Astrocyte (in vitro differentiated cells and primary cell): ENCODE measurements around the gene GPATCH8. TPM values are rescaled to one million over a fixed set of nuclear protein-coding genes. Genes with fewer than 3 reads are reported as not detected.

Source experiments
- DNase-seq: peaks from one replicate; pipeline ENCODE4 v3.0.0-alpha.2; 2010; ENCODE audit warnings: low read depth
- FAIRE-seq: peaks from 2 replicates; lab custom pipeline; 2011; peaks lifted over from hg19 to GRCh38; lab: Jason Lieb, UNC
- H2AFZ ChIP-seq: 2 replicates; pipeline ENCODE4 v1.6.0; 2012; ENCODE audit warnings: low read depth, low read length, inconsistent platforms
- H3K27ac ChIP-seq: 2 replicates; pipeline ENCODE4 v1.5.1; 2011; ENCODE audit warnings: low read depth, low read length, inconsistent platforms
- H3K27me3 ChIP-seq: 2 replicates; pipeline ENCODE4 v1.6.0; 2011; ENCODE audit warnings: low read length, inconsistent platforms; ENCODE audit not compliant: insufficient read depth
- H3K36me3 ChIP-seq: 2 replicates; pipeline ENCODE4 v1.5.1; 2011; ENCODE audit warnings: low read length, inconsistent platforms; ENCODE audit not compliant: insufficient read depth
- H3K4me1 ChIP-seq: 2 replicates; pipeline ENCODE4 v1.5.1; 2011; ENCODE audit warnings: low read length, inconsistent platforms; ENCODE audit not compliant: insufficient read depth
- H3K4me2 ChIP-seq: 2 replicates; pipeline ENCODE4 v1.6.0; 2012; ENCODE audit warnings: low read length, inconsistent platforms
- H3K4me3 ChIP-seq: 2 replicates; pipeline ENCODE4 v1.5.1; 2011; ENCODE audit warnings: low read depth, mild to moderate bottlenecking, low read length, inconsistent platforms; ENCODE audit not compliant: insufficient read depth
- H3K79me2 ChIP-seq: 2 replicates; pipeline ENCODE4 v1.6.0; 2012; ENCODE audit warnings: mild to moderate bottlenecking, low read length, inconsistent platforms; ENCODE audit not compliant: insufficient read depth
- H3K9ac ChIP-seq: 2 replicates; pipeline ENCODE4 v1.6.0; 2012; ENCODE audit warnings: mild to moderate bottlenecking, low read length, inconsistent platforms
- H3K9me3 ChIP-seq: 2 replicates; pipeline ENCODE4 v1.5.1; 2012; ENCODE audit warnings: low read depth, mild to moderate bottlenecking, low read length, inconsistent platforms; ENCODE audit not compliant: insufficient read depth
- H4K20me1 ChIP-seq: 2 replicates; pipeline ENCODE4 v1.6.0; 2012; ENCODE audit warnings: low read length, inconsistent platforms; ENCODE audit not compliant: insufficient read depth
- H3K27ac Mint-ChIP-seq: one replicate; pipeline ENCODE4 v1.8.0; 2021; ENCODE audit warnings: mild to moderate bottlenecking, mixed read lengths; ENCODE audit not compliant: unreplicated experiment
- H3K27me3 Mint-ChIP-seq: one replicate; pipeline ENCODE4 v1.8.0; 2021; ENCODE audit warnings: low read depth, mixed read lengths; ENCODE audit not compliant: unreplicated experiment
- H3K36me3 Mint-ChIP-seq: one replicate; pipeline ENCODE4 v1.8.0; 2021; ENCODE audit warnings: low read depth, mixed read lengths; ENCODE audit not compliant: unreplicated experiment
- H3K4me1 Mint-ChIP-seq: one replicate; pipeline ENCODE4 v1.8.0; 2021; ENCODE audit warnings: low read depth, mixed read lengths; ENCODE audit not compliant: unreplicated experiment
- H3K4me3 Mint-ChIP-seq: one replicate; pipeline ENCODE4 v1.8.0; 2021; ENCODE audit warnings: mild to moderate bottlenecking, moderate library complexity, mixed read lengths; ENCODE audit not compliant: unreplicated experiment
- H3K9me3 Mint-ChIP-seq: one replicate; pipeline ENCODE4 v1.8.0; 2021; ENCODE audit warnings: mild to moderate bottlenecking, mixed read lengths; ENCODE audit not compliant: unreplicated experiment
- EZH2 ChIP-seq: IDR thresholded peaks from 2 replicates; pipeline ENCODE4 v1.6.1; 2012; ENCODE audit warnings: mild to moderate bottlenecking, low read length, inconsistent platforms; ENCODE audit not compliant: insufficient read depth
- total RNA-seq: library from RNA; stranded (reverse); gene quantifications from 2 replicates; pipeline ENCODE4 v1.2.1, GENCODE V29; 2021
- TF ChIP-seq, protein P1 (sequence below): IDR thresholded peaks from 2 replicates; pipeline ENCODE4 v1.5.1; 2011; ENCODE audit warnings: low read depth, mild to moderate bottlenecking, inconsistent platforms, low read length, moderate library complexity; ENCODE audit not compliant: insufficient read depth

The GPATCH8 gene
- total RNA-seq, 1 donor from 2014 or later: 43.3 TPM

DNA sequence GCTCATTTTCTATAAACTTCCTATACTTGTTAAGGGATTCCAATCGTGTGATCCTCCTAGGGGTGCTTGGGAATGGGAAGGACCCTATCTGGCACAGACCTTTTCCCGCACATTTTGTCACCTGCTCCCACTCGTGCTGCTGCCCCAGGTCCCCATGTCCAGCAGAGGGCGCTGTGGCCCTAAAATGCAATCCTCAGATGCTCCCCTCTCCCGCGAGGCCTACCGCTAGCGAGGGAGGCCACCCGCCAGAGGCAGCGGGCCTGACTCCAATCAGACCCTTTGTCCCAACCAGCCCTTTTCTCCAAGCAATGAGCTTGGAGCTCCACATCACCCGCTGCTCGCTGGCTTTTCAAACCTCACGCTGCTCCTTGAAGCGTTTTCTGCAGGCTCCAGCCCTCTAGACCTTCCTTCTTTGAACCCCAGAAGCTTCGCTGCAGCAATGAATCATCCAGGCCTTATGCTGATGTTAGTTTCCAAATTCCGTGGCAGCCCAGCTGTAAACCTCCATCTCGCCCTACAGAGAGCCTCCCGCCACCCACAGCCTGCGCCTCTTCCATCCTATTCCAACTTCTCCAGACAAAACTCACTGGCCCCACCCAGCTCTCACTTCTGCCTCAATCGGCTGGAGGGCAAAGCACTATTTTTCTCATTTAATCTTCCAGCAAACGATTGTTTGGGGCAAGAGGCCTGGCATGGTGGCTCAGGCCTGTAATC lies 30.5 kb upstream of the GPATCH8 start:
- Histone ChIP-seq H3K9me3 (no peaks in the 10 kb centered on the region), H3K4me1 (peaks cover 20% of the 10 kb centered on the region), H3K27me3 (no peaks in the 10 kb centered on the region), H3K36me3 (no peaks in the 10 kb centered on the region), H4K20me1 (no peaks in the 10 kb centered on the region), H3K79me2 (no peaks in the 10 kb centered on the region), H3K9ac (peak overlapping the region; percentile 45), H3K4me2 (peak overlapping the region; percentile 73), H3K4me3 (peak overlapping the region; percentile 29), H3K27ac (peak overlapping the region; percentile 68), H2AFZ (peak overlapping the region; percentile 92)
- DNase-seq (peak; percentile 71), FAIRE-seq (no peak)
- Mint-ChIP-seq H3K36me3 (peaks cover 5% of the 10 kb centered on the region), H3K9me3 (no peaks in the 10 kb centered on the region), H3K4me1 (peaks cover 23% of the 10 kb centered on the region), H3K27me3 (no peaks in the 10 kb centered on the region), H3K4me3 (peak overlapping the region; percentile 54), H3K27ac (peak overlapping the region; percentile 78)
- TF ChIP-seq, protein P1, sequence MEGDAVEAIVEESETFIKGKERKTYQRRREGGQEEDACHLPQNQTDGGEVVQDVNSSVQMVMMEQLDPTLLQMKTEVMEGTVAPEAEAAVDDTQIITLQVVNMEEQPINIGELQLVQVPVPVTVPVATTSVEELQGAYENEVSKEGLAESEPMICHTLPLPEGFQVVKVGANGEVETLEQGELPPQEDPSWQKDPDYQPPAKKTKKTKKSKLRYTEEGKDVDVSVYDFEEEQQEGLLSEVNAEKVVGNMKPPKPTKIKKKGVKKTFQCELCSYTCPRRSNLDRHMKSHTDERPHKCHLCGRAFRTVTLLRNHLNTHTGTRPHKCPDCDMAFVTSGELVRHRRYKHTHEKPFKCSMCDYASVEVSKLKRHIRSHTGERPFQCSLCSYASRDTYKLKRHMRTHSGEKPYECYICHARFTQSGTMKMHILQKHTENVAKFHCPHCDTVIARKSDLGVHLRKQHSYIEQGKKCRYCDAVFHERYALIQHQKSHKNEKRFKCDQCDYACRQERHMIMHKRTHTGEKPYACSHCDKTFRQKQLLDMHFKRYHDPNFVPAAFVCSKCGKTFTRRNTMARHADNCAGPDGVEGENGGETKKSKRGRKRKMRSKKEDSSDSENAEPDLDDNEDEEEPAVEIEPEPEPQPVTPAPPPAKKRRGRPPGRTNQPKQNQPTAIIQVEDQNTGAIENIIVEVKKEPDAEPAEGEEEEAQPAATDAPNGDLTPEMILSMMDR: peak; percentile 92
- TF ChIP-seq EZH2: no peak

- no peak overlapping the region for H3K27ac ChIP-seq
- no peak for TF ChIP-seq EZH2
- TF ChIP-seq, protein P1: no peak
- DNase-seq (no peak), FAIRE-seq (no peak)
- no peaks in the 10 kb centered on the region for H3K27me3 ChIP-seq
- H4K20me1 ChIP-seq: no peaks in the 10 kb centered on the region
- H3K4me1 ChIP-seq: peaks cover 12% of the 10 kb centered on the region
- H3K4me1 Mint-ChIP-seq: peaks cover 13% of the 10 kb centered on the region
- no peaks in the 10 kb centered on the region for H3K36me3 ChIP-seq
- H3K9me3 ChIP-seq: no peaks in the 10 kb centered on the region
- H3K4me3 ChIP-seq: no peak overlapping the region
- H3K79me2 ChIP-seq: no peaks in the 10 kb centered on the region
- H3K9me3 Mint-ChIP-seq: peaks cover 4% of the 10 kb centered on the region
- H3K4me2 ChIP-seq: no peak overlapping the region
- H2AFZ ChIP-seq: no peak overlapping the region
- no peaks in the 10 kb centered on the region for H3K27me3 Mint-ChIP-seq
- no peak overlapping the region for H3K4me3 Mint-ChIP-seq
- H3K27ac Mint-ChIP-seq: no peak overlapping the region
- H3K9ac ChIP-seq: no peak overlapping the region
- peaks cover 4% of the 10 kb centered on the region for H3K36me3 Mint-ChIP-seq
Measured at GRCh38 chr17:44530896-44531418, 27.8 kb upstream of the GPATCH8 start.

DNA sequence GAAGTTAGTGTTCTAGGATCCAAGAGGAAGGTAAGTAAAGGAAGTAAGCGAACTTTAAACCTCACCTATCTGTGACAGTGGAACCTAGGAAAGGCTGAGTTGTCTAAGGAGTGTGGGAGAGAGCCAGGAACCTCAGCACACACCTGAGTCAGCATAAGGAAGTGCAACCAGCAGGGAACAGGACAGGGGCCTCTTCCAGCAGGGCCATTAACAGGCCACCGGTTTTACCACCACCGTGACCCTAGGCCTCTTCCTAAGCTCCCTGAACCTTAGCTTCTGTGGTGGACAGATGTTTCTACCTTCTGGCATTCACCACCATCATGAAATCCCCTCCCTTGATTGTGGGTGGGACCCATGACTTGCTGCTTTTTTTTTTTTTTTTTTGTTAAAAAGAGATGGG lies 26.7 kb upstream of the GPATCH8 start:
- FAIRE-seq (no peak), DNase-seq (no peak)
- H3K27ac Mint-ChIP-seq: no peak overlapping the region
- H3K27ac ChIP-seq: no peak overlapping the region
- no peak for TF ChIP-seq EZH2
- TF ChIP-seq, protein P1: no peak
- H3K36me3 Mint-ChIP-seq: peaks cover 4% of the 10 kb centered on the region
- no peaks in the 10 kb centered on the region for H3K27me3 Mint-ChIP-seq
- no peak overlapping the region for H3K4me3 Mint-ChIP-seq
- H3K79me2 ChIP-seq: no peaks in the 10 kb centered on the region
- H3K27me3 ChIP-seq: no peaks in the 10 kb centered on the region
- no peaks in the 10 kb centered on the region for H3K9me3 ChIP-seq
- peaks cover 11% of the 10 kb centered on the region for H3K4me1 ChIP-seq
- H3K4me1 Mint-ChIP-seq: peaks cover 10% of the 10 kb centered on the region
- H4K20me1 ChIP-seq: no peaks in the 10 kb centered on the region
- no peaks in the 10 kb centered on the region for H3K36me3 ChIP-seq
- no peak overlapping the region for H3K9ac ChIP-seq
- H3K4me3 ChIP-seq: no peak overlapping the region
- H3K4me2 ChIP-seq: no peak overlapping the region
- no peak overlapping the region for H2AFZ ChIP-seq
- peaks cover 9% of the 10 kb centered on the region for H3K9me3 Mint-ChIP-seq
